OCI-M2 (cell line): Measurements from ENCODE around the gene UFL1.
"Not testable (repeated sequence)": the region's sequence is repeated elsewhere in the genome, so short reads cannot be mapped to it uniquely, and the experiment has no call there.

Experiments
- DNase-seq: peaks from one replicate; lab custom pipeline; 2025; ENCODE audit not compliant: unreplicated experiment; lab: John Stamatoyannopoulos, UW

Gene UFL1

DNA sequence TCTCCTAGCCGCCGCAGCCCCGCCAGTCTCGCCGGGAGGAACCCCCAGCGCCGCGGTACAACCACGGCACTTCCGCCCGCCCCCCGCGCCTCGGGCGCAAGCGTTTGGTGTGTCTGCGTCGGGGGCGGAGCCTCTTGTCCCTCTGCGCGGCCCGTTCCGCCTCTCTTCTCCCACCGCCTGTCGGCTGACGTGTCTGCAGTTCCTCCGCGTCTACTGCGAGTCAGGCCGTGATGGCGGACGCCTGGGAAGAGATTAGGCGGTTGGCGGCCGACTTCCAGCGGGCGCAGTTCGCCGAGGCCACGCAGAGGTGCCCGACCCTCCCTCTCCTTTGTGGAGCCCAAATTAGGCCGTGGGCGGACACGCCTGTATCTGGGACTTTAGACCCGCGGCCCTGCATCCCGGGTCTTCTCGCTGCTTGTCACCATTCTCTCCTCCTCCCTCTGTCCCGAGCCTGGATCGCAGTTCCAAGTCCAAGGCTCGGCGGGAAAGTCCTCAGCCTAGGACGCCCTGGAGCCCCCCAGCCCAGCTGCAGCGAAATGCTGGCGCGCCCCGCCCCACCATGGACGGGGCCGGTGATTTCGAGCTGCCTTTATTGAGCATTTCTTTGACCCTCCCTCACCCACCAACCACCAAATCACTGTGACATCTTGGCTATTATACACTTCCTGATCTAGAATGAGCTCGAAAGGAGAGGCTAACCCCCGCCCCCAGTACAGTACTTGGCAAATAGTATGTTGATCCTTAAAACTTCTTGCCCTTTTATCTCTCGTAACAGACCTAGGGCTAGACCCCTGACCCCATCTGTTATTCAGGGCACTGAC lies at the start of gene UFL1:
Gene UFL1, plus strand, starts transcription at position 163 of the 821 bp plus-strand sequence. Its CDS starts 68 bp downstream, at position 231.
- peak; percentile 61 for DNase-seq

DNA sequence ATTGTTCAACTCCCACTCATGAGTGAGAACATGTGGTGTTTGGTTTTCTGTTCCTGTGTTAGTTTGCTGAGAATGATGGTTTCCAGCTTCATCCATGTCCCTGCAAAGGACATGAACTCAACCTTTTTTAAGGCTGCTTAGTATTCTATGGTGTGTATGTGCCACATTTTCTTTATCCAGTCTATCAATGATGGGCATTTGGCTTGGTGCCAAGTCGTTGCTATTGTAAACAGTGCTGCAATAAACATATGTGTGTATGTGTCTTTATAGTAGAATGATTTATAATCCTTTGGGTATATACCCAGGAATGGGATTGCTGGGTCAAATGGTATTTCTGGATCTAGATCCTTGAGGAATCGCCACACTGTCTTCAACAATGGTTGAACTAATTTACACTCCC lies 49.3 kb upstream of the UFL1 start:
- DNase-seq = not testable (repeated sequence)

DNA sequence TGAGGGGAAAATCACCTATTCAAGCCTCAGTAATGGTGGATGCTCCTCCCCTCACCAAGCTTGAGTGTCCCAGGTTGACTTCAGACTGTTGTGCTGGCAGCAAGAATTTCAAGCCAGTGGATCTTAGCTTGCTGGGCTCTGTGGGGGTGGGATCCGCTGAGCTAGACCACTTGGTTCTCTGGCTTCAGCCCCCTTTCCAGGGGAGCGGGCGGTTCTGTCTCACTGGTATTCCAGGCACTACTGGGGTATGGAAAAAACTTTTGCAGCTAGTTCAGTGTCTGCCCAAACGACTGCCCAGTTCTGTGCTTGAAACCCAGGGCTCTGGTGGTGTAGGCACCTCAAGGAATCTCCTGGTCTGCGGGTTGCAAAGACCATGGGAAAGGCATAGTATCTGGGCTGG lies 42.9 kb upstream of the UFL1 start:
- no peak for DNase-seq

DNA sequence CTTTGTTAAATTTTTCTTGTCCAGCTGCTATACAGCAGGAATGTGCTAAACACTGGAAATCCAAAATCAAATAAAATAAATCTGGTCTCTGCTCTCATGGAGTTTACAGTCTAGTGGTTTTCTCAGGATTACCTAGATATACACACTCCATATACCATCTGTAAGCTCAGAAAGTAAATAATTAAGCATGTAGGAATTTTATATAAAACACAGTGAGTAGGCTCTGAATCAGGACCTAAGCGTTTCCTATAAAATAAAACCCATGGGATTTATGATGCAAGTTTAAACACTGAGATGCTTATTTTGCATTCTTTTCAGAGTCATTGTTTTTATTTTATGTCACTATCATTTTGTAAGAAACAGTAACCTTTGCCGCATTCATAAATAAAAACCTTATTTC lies 29.7 kb upstream of the UFL1 start:
- DNase-seq = no peak

DNA sequence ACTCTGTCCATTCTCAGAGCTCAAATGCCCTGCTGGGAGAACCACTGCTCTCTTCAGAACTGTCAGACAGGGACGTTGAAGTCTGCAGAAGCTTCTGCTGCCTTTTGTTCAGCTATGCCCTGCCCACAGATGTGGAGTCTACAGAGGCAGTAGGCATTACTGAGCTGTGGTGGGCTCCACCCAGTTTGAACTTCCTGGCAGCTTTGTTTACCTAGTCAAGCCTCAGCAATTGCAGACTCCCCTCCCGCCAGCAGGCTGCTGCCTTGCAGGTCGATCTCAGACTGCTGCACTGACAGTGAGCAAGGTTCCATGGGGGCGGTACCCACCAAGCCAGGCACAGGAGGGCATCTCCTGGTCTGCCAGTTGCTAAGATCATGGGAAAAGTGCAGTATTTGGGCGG lies 21.8 kb upstream of the UFL1 start:
- no peak for DNase-seq

DNA sequence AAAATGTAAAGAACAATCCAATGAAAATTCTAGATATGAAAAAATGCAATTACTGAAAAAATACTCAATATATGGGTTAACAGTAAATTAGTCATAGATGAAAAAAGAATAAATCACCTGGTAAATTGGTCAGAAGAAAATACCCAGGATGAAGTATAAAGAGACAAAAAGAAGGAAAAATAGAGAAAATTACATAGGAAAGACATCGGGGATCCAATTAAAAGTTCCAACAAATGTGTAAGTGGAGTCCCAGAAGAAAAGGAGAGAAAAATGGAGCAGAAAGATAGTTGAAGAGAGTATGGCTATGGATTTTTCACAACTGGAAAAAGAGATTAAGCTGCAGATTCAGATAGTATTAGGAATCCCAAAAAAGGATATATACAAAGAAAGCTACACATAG lies 18.7 kb upstream of the UFL1 start:
- no peak for DNase-seq

DNA sequence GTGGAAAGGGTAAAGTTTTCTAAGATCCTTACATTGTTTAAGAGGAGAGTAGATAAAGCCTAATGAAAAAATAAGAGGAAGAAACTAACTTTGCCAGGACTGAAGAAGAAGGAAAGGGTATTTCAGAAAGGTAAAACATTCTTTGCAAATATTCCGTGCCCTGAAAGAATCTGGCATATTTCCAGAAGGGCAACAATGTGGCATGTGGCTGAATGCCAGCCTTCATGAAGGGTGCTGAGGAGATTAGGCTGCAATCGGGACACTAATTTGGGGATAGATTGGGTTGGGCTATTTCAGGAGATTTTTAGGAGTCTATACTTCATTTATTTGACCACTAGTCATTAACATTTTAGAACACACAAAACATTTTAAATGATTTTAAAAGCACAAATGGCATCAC lies 16.2 kb upstream of the UFL1 start:
- no peak for DNase-seq

DNA sequence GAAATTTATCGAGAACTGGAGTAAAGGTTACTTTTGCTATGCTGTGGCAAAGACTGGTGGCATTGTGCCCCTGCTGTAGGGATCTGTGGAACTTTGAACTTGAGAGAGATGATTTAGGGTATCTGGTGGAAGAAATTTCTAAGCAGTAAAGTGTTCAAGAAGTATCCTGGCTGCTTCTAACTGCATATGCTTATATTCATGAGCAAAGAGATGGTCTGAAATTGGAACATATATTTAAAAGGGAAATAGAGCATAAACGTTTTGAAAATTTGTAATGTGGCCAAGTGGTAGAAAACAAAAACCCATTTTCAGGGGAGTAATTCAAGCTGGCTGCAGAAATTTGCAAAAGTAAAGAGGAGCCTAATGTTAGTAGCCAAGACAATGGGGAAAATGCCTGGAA lies 12.3 kb upstream of the UFL1 start:
- no peak for DNase-seq

DNA sequence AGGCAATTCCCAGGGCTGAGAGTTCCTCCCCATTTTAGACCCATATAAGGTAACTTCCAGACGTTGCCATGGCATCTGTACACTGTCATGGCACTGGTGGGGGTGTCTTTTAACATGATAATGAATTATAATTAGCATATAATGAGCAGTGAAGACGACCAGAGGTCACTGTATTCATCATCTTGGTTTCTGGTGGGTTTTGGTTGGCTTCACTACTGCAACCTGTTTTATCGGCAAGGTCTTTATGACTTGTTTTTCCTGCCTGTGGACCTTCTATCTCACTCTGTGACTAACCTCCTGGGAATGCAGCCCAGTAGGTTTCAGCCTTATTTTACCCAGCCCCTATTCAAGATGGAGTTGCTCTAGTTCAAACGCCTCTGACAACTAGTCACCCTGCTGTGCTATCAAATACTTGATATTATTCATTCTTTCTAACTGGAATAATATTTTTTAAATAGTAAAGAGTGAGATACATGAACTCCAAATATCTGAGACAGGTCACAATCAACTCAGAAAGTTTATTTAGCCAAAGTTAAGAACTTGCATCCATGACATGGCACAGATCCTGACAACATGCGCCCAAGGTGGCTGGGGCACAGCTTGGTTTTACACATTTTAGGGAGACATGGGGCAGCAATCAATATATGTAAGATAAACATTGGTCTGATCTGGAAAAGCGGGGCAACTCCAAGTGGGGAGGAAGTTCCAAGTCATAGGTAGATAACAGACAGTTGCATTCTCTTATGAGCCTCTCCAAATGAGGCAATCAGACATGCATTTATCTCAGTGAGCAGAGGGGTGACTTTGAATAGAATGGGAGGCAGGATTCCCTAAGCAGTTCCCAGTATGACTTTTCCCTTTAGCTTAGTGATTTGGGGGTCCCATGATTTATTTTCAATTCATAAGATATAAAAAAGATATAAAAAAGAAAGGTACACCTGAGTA lies 1.2 kb upstream of the UFL1 start:
- no peak for DNase-seq

DNA sequence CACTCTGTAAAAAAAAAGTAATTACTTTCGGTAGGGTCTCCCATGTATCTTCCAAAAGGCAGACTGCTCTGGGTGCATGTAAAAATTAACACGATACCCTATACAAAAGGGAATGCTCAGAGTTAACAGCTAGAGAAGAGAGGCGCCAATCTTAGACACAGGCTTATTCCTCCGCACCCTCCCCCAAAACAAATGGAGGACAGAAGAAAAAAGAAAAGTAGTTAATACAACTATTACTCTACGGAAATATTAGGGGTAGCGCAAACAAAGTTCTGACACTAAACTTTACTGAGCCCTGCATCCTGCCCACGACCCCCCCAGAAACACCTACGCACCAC lies 331 bp upstream of the UFL1 start:
- DNase-seq = no peak

DNA sequence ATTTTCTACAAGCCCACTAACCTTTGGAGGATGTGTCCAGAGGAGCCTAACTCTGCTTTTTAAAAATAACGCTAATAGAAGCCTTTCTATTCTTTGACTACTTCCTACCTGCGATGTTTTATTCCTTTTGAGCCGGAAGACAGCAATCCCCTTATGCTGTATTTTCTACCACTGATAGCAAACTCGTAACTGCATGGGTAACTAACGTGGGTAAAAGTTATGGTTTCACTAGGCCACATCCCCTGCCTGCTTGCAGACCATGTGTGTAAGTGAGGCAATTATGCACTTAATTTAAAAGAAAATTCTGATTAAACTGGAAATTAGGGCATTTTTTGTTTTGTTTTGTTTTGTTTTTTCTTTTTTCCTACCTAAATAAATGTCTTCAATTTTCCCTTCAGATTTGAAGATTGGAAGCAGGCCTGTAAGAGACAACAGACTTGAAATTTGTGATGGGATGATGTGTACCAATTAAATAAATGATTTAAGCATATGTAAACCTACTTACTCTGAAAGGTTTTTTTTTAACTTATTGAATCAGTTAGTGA lies 931 bp downstream of the UFL1 start:
- DNase-seq = no peak

DNA sequence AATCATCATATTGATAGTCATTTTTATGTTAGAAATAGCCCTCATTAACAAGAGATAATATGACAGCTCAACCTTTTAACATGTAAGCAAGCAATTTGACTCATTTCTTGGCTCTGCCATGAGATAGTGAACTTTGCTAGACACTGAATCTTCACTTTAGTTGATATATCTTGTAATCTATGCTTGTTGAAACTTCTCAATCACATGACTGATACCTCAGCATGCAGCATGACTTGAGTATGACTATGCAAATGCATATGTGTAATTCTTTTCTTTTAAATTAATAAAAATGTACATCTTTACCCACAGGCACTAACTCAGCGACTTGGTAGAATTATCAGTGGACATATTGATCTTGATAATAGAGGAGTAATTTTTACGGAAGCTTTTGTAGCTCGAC lies 6.6 kb downstream of the UFL1 start:
- no peak for DNase-seq

DNA sequence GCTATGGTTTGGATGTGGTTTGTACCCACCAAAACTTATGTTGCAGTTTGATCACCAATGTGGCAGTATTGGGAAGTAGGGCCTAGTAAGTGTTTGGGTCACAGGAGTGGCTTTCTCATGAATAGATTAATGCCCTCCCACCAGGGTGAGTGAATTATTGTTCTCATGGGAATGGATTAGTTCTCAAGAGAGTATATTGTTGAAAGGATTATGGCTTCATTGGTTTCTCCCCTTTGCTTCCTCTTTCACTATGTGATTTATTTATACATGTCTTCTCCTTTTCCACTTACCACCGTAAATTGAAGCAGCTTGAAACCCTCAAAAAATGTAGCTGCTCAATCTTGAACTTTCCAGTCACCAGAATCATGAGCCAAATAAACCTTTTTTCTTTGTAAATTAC lies 10.8 kb downstream of the UFL1 start:
- DNase-seq = no peak

DNA sequence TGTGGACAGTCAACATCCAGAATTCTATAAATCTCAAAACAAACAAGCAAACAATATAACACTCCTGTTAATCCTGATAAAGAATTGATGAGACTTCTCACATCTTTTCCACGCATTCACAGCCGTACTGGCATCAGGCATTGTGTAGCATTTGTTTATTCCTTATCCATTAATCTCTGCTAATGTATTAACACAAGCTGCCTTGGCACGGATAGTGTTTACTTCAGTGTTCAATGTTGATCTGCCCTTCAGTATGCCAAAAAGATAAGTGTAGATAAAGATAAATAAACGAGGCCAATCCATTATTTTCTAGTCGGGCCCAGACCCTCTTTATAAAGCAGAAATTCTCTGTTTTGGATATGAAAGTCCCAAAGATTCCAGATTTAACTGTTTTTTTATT lies 16.1 kb downstream of the UFL1 start:
- DNase-seq = no peak

DNA sequence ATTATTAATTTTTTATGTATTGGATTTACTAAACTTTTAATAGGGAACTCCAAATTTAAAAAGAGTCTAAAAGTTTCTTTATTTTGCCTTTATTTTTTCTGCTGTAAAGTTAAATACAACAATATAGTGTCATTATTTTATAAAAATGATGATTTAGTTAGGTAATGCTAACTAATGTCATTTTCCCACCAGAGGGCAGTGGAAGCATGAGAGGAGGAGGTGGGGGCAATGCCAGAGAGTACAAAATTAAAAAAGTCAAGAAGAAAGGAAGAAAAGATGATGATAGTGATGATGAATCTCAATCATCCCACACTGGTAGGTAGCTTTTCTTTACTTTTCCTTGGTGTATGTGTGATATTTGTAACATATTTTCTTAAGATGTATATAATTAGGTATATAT lies 21.1 kb downstream of the UFL1 start:
- no peak for DNase-seq

DNA sequence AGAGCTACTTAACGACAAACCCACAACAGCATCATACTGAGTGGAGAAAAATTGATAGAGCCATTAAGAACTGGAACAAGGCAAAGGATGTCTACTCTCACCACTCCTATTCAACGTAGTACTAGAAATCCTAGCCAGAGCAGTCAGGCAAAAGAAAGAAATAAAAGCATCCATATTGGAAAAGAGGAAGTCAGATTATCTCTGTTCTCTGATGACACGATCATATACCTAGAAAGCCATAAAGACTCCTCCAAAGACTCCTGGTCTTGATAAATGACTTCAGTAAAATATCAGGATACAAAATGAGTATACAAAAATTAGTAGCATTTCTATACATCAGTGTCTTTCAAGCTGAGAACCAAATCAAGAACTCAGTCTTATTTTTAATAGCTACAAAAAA lies 24.3 kb downstream of the UFL1 start:
- no peak for DNase-seq

DNA sequence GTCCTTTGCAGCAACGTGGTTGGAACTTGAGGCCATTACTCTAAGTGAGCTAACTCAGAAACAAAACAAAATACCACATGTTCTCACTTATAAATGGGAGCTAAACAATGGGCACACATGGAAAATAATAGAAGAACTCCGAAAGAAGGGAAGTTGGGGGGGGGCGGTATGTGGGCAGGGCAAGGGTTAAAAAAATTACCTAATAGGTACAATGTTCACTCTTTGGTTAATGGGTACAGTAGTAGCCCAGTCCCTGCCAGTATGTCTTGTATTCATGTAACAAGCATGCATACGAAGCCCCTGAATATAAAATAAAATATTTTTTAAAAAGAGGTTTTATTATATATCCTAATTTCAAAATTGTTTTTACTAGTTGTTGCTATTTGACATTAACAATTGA lies 26.0 kb downstream of the UFL1 start:
- DNase-seq = no peak

DNA sequence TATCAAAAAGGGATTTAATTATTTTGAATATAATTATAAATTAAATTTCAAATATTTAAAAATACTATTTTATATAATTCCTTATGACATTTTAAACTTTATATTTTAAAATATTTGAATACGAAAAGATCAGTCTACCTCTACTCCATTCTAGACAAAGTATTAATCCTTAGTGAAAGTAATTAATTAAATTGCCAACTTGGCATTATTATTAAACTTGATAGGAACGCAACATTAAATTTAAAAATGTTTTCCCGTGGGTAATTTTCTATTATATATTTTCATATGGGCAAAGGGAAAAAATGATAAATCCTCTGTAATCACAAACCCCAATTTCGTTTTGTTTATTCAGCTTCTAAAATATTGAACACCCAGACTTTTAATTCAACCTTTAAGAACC lies 33.0 kb downstream of the UFL1 start:
- no peak for DNase-seq

DNA sequence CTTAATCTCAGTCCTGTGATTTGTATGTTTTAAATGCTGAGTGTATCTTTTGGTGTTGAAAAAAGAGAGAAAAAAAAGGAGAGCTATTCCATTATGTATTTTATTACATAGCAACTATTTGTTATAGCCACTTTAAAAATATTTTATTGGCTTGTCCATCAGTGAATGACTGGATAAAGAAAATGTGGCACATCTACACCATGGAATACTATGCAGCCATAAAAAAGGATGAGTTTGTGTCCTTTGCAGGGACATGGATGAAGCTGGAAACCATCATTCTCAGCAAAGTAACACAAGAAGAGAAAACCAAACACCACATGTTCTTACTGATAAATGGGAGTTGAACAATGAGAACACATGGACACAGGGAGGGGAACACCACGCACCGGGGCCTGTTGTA lies 38.1 kb downstream of the UFL1 start:
- not testable (repeated sequence) for DNase-seq

DNA sequence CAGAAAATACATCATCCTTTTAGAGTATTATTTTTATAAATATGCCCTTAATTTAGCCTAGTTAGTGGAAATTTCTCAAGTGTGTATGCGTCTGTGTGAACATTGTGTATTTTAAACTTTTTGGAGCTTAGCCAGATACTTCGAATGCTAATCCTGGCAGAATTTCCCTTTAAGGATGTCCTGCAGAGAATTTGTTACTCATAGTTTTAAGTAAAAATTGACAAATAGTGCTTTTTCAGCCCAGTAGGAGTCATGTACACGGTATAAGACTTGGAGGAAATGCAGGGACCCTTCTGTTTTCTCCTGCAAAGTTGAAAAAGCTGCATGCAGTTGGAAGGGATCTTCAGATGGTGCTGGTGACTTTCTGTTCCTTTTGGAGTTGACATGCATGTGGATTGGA lies 41.3 kb downstream of the UFL1 start, which contains the start of gene FHL5:
Gene FHL5, plus strand, starts transcription at position 243 of the 400 bp plus-strand sequence. CDS start 40,486 bp downstream, outside the sequence.
- DNase-seq = no peak

DNA sequence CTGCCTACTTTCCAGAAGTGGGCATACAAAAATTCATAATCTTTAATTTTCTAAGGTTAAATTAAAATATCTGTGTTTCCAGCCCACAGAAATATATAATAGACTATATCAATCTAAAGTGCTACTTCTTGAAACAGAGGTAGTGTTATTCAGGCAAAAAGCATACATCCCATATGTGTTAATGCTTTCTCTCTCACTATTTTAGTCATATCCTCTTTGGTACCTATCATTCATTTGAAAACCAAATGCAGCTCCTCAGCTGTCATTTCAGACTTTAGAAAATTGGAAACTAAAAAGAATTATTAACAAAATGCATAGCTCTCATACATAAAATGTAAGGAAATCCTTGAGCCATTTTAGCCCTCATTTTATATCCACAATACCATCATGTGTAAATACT lies 42.2 kb downstream of the UFL1 start:
- DNase-seq = no peak

DNA sequence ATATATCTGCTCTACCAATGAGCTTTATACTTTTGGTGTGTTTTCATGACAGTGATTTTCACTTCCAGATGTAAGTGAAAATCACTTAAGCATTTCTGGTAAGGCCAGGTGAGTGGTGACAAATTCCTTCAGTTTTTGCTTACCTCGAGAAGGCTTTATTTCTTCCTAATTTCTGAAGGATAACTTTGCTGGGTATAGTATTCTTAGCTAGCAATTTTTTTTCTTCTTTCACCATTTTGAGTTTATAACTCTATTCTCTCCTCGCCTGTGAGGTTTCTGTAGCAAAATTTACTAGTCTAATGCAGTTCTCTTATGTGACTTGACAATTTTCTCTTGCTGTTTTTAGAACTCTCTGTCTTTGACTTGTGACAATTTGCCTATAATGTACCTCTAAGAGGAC lies 48.4 kb downstream of the UFL1 start:
- DNase-seq = no peak
